Posterior vena cava (tissue), 2 donors: ENCODE data around the gene CHRNA1. TPM values are rescaled to one million over a fixed set of nuclear protein-coding genes. Genes with fewer than 3 reads are reported as not detected.
"Not testable (repeated sequence)": the region's sequence is repeated elsewhere in the genome, so short reads cannot be mapped to it uniquely, and the experiment has no call there.

ENCODE experiments used
- DNase-seq: peaks from one replicate; pipeline ENCODE4 v3.0.0-alpha.2; 2020; ENCODE audit warnings: low spot score
- intact Hi-C, 2 donors: fragments of 100-400 bp; cut with DNase I; formaldehyde crosslinking; loops; one replicate each; pipeline versions ENCODE4 v1.14.1 to v1.14.2; 2022 to 2023
- total RNA-seq, 2 donors: library from RNA; stranded (reverse); fragmentation: NEBNext Ultra II Directional; extraction: Animal tissue kit (Norgen Biotek cat#: 25700); gene quantifications; one replicate each; pipeline ENCODE4 v1.2.1, GENCODE V29; 2021
- donor health status: DM: yes; HTN: yes; CAD: no.
- donor health status: DM: yes; HTN: yes; CAD: no.

Gene CHRNA1
- total RNA-seq, 2 donors from 2014 or later = not detected

GRCh38 chr2:174729797-174730697, 34.2 kb downstream of the CHRNA1 start:
- DNase-seq = no peak
- intact Hi-C loops = no loop called here

- DNase-seq = no peak
These were observed 36.2 kb downstream of the CHRNA1 start for GRCh38 chr2:174728096-174728495.

GRCh38 chr2:174726212-174726611, 38.1 kb downstream of the CHRNA1 start:
- intact Hi-C loops = no loop called here
- no peak for DNase-seq

More at GRCh38 chr2:174728096-174728495, 36.2 kb downstream of the CHRNA1 start:
- intact Hi-C loops = no loop called here

- DNase-seq = no peak
- intact Hi-C loops = no loop called here
These were observed 41.2 kb downstream of the CHRNA1 start for GRCh38 chr2:174722942-174723592.

GRCh38 chr2:174719016-174719415, 45.3 kb downstream of the CHRNA1 start:
- intact Hi-C loops = no loop called here

GRCh38 chr2:174718591-174718990, 45.7 kb downstream of the CHRNA1 start:
- intact Hi-C loops = no loop called here
- DNase-seq = no peak

More at GRCh38 chr2:174719016-174719415, 45.3 kb downstream of the CHRNA1 start:
- no peak for DNase-seq

DNA sequence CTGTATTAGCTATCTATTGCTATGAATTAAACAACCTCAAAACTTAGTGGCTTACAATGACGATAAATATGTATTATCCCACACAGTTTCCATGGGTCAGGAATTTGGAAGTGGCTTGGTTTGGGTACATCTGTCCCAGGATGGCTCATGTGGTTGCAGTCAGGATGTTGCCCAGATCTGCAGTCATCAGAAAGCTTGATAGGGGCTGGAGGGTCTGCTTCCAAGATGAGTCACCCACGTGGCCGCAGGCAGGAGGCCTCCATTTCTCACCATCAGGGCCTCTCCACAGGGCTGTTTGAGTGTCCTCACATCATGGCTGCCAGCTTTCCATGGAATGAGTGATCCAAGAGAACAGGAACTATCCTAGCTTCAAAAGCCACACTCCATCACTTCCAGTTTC, 46.4 kb downstream of the CHRNA1 start:
- intact Hi-C loops = no loop called here
- no peak for DNase-seq

- DNase-seq = no peak
- intact Hi-C loops = no loop called here
These were observed 47.0 kb downstream of the CHRNA1 start for GRCh38 chr2:174717273-174717672.

DNA sequence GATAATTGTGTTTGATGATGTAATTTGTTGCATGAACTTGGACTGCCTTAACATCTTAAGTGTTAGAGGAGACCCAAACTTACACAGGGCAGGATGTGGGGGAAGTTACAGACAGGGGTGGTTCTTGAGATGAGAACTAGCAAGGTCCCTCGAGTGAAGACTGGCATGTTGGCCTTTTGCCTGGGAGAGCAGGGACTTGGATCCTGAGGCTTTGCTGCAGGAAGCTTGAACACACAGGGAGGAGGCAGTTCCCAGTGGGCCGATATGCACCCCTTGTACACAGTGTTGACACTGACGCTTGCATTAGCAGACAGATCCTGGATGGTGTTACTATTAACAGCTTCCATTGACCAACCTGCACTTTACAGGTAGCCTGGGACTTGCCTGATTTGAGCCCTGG, 47.5 kb downstream of the CHRNA1 start:
- intact Hi-C loops = no loop called here
- DNase-seq = no peak

DNA sequence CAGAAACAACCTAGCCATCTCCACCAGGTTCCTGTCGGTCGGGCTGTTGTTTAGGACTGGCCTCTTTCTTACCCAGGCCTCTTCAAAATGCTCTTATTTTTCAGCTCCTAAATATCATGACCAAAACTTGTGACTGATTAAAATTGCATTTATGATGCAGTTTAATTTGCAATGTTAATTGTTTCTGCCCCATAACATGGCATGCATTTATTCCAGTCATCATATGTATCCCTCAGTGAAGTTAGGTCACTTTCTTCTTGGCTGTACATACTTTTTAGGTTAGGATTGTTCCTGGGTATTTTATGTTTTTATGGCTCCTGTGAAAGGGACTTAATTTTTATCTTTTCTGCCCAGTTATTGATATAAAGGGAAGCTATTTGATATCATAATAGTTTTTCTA, 50.6 kb downstream of the CHRNA1 start:
- no peak for DNase-seq
- intact Hi-C loops = no loop called here

DNA sequence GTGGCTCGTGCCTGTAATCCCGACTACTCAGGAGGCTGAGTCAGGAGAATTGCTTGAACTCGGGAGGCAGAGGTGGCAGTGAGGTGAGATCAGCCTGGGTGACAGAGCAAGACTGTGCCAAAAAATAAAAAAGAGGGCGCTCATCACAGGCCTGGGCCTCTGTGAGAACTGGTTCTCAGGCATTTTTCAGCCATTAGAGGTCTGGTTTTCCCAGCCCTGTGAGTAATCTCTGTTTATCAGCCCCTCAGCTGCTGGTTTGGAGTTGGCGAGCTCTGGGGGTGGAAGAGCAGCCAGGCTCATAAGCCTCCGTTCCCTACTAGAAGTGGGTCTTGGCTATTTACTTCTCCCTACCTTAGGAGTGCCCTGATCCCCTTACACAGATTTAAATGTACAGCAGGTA, 53.1 kb downstream of the CHRNA1 start:
- intact Hi-C loops = no loop called here
- DNase-seq = no peak

DNA sequence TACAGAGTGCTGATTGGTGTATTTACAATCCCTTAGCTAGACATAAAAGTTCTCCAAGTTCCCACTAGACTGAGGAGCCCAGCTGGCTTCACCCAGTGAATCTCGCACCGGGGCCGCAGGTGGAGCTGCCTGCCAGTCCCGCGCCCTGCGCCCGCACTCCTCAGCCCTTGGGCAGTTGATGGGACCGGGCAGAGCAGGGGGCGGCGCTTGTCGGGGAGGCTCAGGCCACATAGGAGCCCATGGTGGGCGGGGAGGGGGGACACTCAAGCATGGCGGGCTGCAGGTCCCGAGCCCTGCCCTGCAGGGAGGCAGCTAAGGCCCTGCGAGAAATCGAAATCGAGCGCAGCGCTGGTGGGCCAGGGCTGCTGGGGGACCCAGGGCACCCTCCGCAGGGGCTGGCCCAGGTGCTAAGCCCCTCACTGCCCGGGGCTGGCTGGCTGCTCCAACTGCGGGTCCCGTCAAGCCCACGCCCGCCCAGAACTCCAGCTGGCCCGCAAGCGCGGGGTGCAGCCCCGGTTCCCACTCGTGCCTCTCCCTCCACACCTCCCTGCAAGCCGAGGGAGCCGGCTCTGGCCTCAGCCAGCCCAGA, 54.8 kb downstream of the CHRNA1 start:
- intact Hi-C loops, DNase-seq: not testable (repeated sequence)

DNA sequence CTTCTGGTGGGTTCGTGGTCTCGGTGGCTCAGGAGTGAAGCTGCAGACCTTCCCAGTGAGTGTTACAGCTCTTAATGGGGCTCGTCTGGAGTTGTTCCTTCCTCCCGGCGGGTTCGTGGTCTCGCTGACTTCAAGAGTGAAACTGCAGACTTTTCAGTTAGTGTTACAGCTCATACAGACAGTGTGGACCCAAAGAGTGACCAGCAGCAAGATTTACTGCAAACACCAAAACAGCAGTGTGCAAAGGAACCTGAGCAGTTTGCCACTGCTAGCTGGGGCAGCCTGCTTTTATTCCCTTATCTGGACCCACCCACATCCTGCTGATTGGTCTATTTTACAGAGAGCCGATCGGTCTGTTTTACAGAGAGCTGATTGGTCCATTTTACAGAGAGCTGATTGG, 55.6 kb downstream of the CHRNA1 start:
- no peak for DNase-seq
- intact Hi-C loops = no loop called here

DNA sequence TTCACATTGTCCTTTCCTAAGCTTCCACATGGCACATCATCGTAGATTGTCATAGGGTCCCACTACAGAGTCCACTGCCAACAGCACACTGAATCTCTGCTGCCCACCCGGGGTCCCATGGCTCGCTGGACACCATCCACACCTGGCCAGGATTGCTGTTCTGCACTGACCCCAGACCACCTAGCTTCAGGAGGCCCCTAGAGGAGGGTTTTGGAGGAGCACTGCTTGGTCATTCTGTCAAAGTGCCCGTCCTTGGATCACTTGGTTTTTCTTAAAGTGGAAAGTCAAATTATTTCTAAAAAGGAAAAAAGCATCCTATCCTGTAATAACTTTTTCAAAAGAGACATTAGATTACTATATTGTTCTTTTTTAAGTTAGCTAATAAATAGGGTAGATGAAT, 59.0 kb downstream of the CHRNA1 start:
- no peak for DNase-seq
- intact Hi-C loops = no loop called here

DNA sequence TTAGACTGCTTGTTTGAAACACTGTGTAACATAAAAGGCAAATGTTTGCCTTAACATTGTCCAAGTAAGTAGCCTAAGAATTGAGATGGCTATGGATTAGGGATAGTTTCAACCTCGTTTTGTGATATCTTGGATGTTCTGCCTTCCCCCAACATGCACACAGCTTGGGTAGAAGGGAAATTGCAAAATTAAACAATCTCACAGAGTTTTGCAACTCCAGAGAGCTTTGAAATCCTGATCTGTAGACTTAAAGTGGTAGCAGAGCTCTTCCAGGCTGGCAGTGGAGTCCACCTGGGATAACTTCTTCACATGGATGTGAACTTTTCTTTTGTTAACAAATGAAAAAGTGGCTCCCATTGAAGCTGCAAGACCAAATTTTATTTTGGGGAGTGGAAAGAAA, 59.6 kb downstream of the CHRNA1 start:
- no peak for DNase-seq
- intact Hi-C loops = no loop called here

GRCh38 chr2:174704061-174704460, 60.2 kb downstream of the CHRNA1 start:
- DNase-seq = no peak
- intact Hi-C loops = no loop called here

GRCh38 chr2:174703430-174703829, 60.8 kb downstream of the CHRNA1 start:
- DNase-seq = no peak
- intact Hi-C loops = no loop called here

- DNase-seq = no peak
- intact Hi-C loops = no loop called here
These were observed 61.7 kb downstream of the CHRNA1 start for GRCh38 chr2:174702541-174702940.

DNA sequence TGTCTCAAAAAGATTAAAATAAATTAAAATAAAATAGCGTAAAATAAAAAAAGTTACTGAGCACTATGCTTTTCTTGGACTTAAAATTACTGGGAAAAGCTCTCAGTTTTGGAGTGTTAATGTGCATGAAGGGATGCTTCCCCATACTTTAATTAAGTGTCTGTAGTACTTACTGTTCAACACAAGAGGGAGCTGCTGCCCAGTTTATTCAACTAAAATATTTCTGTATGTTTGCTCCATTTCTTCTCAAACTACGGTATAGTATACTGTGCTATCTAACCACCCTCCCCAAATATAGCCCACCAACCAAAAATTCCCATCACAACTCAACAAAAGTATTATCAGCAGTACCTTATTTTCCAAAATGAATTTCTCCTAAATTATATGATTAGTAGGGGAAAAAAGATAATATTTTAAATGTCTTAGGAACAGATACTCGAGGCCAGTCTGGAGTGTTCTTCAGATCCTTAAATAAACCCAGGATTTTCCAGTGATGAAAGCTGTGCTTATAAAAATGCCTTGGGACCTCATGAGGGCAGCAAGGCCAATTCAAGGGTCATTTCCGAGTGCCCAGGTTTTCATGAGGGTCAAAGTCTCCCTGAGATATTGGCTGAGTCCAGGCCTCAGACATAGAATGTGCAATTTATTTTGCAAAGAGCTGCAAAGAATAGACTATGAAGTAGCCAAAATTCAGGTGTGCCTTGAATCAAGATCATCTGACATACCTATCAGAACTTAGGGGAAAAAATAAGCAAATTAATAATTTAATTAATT, 64.1 kb downstream of the CHRNA1 start:
- intact Hi-C loops = no loop called here

More for the DNA sequence above, 64.1 kb downstream of the CHRNA1 start:
- DNase-seq = no peak
